GM19467 (cell line): ENCODE results near the gene PPP1R12C.
"Not testable (repeated sequence)": the region's sequence is repeated elsewhere in the genome, so short reads cannot be mapped to it uniquely, and the experiment has no call there.

Experiments
- ATAC-seq: cut with Tn5 transposase; IDR thresholded peaks from one replicate; pipeline ENCODE4 v1.9.1; 2021; ENCODE audit warnings: mild to moderate bottlenecking, moderate library complexity; ENCODE audit not compliant: unreplicated experiment

The PPP1R12C gene

GRCh38 chr19:55112246-55112776, 5.1 kb downstream of the PPP1R12C start:
- ATAC-seq = no peak

- no peak for ATAC-seq
These were observed 6.1 kb downstream of the PPP1R12C start for GRCh38 chr19:55111238-55111831.

DNA sequence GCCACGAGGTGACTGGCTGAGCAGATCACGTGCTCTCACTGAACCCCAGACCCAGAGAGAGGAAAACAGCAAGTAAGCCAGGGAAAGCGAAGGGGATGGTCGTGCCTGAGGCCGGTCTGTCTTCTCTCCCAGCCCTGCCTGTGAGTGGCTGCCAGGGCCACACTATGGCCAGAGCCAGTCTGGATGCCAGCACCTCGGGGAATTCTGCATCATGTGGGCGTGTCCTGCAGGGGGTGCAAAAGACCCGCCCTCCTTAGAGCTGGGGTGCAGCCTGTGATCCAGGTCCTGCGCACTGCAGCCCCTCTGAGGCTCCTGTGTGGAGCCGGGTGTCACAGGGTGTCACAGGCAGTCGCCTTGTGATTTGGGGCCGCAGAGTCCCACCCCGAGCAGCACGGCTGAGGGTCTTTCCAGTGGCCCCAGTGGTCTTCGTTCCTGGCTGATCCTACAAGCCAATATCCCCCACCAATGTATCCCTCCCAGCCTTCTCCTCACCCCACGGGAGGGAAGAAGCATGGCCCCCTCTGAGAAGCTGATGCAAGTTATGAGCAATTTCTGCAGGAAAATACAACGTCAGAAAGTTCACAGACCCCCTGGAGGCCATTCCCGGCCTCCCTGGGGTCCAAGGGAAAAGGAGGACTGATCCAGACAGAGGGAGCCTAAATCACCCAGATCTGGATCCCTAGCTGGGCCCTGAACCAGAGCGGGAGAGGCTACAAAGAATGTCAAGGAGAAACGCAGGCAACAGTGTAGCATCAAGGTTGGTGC, 7.7 kb downstream of the PPP1R12C start:
- no peak for ATAC-seq

DNA sequence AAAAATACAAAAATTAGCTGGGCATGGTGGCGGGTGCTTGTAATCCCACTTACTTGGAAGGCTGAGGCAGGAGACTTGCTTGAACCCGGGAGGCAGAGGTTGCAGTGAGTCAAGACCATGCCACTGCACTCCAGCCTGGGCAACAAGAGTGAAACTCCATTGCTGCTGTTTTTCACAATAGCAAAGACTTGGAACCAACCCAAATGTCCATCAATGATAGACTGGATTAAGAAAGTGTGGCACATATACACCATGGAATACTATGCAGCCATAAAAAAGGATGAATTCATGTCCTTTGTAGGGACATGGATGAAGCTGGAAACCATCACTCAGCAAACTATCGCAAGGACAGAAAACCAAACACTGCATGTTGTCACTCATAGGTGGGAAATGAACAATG, 10.2 kb downstream of the PPP1R12C start:
- ATAC-seq = not testable (repeated sequence)

- ATAC-seq = no peak
These were observed 10.8 kb downstream of the PPP1R12C start for GRCh38 chr19:55106591-55106990.

- ATAC-seq = no peak
These were observed 12.2 kb downstream of the PPP1R12C start for GRCh38 chr19:55105237-55105636.

DNA sequence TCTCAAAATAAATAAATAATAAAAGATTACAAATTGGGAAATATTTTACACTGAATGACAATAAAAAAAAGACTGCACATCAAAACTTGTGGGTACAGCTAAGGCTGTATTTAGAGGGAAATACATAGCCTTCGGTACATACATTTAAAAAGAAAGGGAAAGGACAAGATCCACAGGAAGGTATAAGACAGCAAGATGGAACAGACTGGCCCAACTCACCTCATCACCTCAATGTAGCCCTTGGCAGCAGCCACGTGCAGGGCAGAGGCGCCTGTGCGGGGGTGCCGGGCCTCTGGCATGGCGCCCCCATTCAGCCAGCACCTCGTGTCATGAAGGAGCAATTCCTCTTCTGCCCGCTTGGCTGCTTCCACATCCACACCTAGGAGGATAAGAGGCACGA, 14.2 kb downstream of the PPP1R12C start:
- no peak for ATAC-seq

DNA sequence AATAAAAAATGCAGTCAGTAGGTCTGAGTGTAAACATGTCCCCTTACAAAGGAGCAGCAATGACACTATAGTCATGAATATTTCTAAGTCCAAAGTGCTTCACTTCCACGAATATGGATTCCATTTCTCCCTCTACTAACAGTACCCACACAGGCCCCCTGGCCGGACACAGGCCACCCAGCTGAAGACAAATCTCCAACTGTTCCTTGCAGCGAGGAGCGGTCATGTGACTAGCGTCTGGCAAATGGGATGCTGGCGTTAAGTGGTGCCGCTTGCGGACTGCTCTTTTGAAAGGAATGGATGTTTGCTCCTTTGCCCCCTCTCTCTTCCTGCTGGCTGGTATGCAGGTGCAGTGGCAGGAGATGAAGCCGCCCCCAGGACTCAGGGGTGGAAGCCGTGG, 16.2 kb downstream of the PPP1R12C start:
- ATAC-seq = no peak

- ATAC-seq = no peak
These were observed 17.6 kb downstream of the PPP1R12C start for GRCh38 chr19:55099557-55100506.

- ATAC-seq = no peak
These were observed 18.5 kb downstream of the PPP1R12C start for GRCh38 chr19:55098716-55099556.

DNA sequence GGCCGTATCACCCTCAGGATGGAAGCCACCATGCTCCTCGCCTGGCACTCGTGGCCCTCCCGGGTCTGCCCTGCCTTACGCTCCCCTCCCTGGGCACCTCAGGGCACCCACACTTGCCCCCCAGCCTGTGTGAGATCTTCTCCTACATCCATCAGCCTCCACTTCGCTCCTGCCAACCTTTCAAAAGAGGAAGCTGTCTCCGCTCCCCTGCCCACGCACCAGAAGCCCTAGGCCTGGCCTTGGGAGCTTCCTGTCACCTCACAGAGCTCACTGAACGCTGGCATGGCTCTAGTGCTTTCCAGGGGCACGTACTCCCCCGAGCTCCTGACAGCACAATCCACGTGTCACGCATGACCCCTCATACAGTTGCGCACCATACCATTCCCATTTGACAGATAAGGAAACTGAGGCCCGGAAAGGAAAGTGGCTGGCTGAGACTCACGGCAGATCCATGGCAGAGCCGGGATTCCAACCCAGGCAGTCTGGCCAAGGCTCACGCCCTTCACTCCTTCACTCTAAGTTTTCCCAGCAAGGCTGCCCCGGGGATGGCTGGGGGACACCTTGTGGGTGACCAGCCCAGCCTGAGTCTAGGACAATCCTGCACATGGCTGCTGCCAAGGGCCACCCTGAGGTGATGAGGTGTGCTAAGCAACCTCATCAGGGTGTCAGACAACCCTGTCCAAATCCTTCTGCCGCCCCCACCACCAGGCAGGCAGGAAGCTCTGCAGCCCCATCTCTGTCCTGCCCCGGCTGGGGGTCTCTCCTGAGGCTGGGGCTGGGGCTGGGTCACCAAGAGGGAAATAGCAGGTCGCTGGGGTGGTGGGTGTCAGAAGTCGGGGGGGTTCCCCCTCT, 19.3 kb downstream of the PPP1R12C start:
- no peak for ATAC-seq

- ATAC-seq = no peak
These were observed 21.3 kb downstream of the PPP1R12C start for GRCh38 chr19:55096061-55096701.

- ATAC-seq = no peak
These were observed 22.0 kb downstream of the PPP1R12C start for GRCh38 chr19:55095260-55096060.

DNA sequence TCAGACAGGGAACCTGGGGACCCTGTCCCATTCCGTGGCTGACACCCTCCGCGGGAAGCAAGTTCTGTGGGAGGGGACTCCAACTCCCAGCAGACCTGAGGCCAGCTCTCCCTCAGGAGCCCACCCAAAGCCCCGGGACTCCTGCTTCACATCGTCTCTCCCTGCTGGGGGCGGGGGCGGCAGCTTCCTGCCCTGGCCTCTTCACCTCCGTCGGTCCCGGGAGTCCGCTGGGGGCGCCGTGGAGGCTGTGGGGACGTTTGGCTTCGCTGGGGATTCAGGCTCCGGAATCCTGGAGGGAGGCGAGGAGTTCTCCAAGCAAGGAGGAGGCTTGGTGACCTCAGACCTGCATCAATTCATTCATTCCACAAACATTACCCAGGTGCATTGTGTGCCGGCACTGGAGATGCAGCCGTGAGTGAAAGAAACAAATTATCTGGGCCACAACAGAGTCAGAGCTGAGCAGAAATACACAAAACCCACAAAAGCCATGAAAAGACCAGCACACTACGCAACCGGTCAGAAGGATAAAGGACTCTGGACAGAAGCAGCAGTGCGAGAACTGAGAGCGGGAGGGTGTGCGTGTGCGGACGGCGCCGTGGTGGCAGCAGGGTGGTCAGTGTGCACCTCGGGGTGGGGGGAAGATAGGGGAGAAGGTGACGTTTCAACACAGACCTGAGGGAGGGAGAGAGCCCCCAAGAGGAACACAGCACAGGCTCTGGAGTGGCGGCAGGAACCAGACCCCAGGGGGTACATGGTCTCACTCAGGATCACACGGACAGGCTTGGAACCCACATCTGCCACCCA, 22.8 kb downstream of the PPP1R12C start:
- ATAC-seq = no peak

- no peak for ATAC-seq
These were observed 24.8 kb downstream of the PPP1R12C start for GRCh38 chr19:55092423-55093318.

DNA sequence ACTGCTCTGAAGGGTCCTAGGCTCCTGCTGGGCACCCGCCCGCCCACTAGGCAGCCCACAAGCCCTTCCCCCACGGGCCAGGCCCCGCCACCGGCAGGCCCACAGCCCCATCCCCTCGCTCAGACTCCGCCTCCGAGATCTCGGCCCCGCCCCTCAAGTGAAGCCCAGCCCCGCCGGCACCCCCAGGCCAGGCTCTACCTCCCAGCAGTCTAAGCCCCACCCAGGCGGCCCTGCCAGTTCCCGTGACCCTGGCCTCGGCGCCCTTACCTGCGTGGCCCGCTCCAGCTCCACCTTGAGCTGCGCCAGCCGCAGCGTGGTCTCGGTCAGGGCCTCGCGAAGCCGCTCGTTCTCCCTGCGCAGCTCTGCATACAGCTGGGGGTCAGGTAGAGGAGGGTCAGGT, 25.5 kb downstream of the PPP1R12C start:
- ATAC-seq = no peak
